HG03060 (cell line): ENCODE results near the gene MPPED1.

Experiments
- ATAC-seq: cut with Tn5 transposase; IDR thresholded peaks from one replicate; pipeline ENCODE4 v1.9.1; 2021; ENCODE audit warnings: low read depth, moderate number of reproducible peaks; ENCODE audit not compliant: unreplicated experiment

MPPED1 gene

GRCh38 chr22:43514476-43515157 lies 102.8 kb downstream of the MPPED1 start:
- no peak for ATAC-seq

DNA sequence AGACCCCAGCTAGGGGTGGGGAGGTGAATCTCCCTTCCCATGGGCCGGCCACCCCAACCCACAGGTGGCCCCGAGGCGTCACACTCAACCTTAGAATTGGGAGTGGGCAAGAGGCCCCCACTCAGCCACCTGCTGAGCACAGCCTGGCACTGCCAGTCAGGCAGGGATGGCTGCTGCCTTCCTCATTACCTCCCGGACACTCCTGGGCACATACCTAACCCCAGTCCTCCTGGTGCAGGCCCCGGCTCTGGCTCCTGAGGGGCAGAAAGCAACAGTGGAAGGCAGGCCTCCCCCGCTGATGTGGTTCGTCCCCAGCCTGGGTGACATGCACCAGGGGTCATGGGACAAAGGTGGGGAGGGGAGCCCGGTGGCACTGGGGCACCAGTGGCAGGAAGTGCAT lies 103.6 kb downstream of the MPPED1 start:
- no peak for ATAC-seq

DNA sequence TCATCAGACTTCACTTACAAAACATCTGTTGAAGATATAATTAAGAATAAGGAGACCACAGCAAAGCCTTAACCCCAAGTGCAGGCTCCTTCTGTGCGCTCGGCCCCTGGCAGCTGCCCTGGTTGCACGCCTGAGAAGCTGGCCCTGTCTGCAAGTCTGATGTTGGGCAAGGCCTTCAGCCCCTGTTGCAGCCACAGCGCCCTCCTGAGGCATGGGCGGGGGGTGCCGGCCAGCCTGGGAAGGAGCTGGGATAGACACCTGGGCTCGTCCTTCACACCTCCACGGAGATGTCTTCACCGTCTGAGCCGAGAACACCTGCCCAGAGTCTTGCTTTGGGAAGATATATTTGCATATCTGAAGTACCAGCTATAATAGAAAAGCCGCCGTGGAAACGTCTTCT lies 104.1 kb downstream of the MPPED1 start:
- no peak for ATAC-seq

GRCh38 chr22:43516386-43516785 lies 104.6 kb downstream of the MPPED1 start:
- ATAC-seq = no peak

DNA sequence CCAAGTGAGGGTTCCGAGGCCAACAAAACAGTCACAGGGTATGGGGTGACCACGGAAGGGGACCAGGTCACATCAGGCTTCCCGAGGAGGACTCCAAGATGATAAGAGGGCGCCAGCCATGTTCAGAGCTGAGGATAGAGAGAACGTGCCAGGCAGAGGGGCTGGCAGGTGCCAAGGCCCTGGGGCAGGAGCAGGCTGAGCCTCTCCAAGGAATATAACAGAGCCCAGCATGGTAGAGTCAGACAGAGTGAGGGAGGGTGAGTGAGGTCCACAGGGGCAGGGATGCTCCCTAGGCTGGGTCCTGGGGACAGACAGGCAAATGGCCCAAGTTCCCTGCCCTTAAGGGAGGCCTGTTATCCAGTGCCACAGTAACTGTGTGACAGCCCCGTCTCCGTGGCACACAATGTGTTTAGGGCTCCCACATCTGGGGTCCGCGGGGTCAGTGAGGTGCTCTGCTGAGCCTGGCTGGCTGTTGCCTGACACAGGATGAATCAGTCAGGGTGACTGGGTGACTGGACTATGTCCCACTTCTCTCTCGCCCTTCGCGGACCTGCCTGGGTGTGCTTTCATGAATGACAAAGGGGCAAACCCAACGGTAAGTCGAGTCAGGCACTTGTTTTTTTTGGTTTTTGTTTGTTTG lies 105.3 kb downstream of the MPPED1 start:
- ATAC-seq = no peak

GRCh38 chr22:43520632-43521039 lies 108.8 kb downstream of the MPPED1 start:
- no peak for ATAC-seq

GRCh38 chr22:43521716-43522115 lies 109.9 kb downstream of the MPPED1 start:
- no peak for ATAC-seq

GRCh38 chr22:43526117-43526655 lies 114.4 kb downstream of the MPPED1 start:
- no peak for ATAC-seq

DNA sequence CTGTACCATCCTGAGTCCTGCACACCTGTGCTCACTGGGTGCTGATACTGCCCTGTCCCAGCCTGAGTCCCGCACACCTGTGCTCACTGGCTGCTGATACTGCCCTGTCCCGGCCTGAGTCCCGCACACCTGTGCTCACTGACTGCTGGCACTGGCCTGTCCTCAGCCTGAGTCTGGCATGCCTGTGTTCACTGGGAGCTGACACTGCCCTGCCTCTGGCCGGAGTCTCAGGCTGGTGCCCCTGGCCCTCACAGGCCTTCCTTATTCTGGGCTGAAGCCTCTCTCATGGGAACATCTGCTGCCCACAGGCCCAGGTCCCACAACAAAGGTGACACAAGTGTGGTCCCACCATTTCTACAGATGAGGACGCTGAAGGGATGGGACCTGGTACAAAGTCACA lies 115.1 kb downstream of the MPPED1 start:
- ATAC-seq = no peak

GRCh38 chr22:43528601-43529360 lies 117.0 kb downstream of the MPPED1 start:
- ATAC-seq = no peak

GRCh38 chr22:43529461-43529860 lies 117.6 kb downstream of the MPPED1 start:
- ATAC-seq = no peak

DNA sequence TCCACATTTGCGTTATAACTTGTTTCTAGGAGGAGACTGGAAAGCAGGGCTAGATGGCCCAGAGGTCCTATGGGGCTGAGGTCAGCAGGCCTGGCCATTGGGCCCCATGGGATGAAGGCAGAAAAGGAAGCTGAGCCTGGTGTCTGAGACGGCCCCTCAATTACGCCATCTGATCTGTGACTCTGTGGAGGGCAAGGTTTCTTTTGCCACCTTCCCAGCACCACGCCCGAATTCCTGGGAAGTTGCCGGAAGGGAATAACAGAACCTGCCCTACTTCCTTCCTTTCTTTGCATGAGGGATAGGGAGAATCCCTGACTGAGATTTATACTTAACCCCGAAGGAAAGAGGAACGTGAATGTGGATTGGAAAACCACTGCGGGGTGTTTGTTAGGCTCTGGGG lies 118.1 kb downstream of the MPPED1 start:
- ATAC-seq = no peak

GRCh38 chr22:43530349-43531201 lies 118.8 kb downstream of the MPPED1 start:
- ATAC-seq = no peak

DNA sequence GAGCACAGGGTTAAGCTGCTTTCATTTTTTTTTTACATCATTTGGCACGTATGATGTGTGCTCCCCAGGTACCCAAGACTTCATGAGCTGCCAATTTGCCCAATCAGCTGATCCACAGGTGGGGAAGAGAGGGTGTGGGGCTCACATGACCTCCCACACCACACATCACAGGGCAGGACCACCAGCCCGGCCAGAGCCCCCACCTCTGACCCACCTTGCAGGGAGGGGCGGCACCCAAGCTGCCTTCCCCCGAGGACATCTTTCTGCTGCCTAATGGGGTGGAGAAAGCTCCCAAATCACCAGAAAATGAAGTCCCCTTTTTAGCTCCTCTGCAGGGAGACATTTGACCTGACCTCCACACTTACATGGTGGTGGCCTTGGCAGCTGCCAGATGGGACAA lies 119.8 kb downstream of the MPPED1 start:
- ATAC-seq = no peak

- no peak for ATAC-seq
These were observed 120.7 kb downstream of the MPPED1 start for GRCh38 chr22:43532301-43533155.

DNA sequence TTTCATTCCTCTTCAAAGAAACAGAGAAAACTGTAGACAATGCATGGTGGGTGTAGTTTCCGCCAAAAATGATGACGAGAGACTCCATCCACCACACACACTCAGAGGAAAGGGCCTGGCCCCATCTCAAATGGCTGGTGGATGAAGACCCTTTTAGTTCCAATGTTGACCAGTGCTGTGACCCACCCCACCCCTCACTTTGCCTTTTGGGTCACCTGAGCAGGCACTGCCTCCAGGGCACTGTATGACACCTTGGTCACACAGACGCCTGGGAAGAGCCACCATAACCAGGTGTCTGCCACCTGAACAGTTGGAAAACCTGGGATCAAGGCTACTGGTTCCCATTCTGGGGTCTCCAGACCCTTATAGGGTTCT lies 121.3 kb downstream of the MPPED1 start:
- ATAC-seq = no peak

- no peak for ATAC-seq
These were observed 122.0 kb downstream of the MPPED1 start for GRCh38 chr22:43533656-43534428.

DNA sequence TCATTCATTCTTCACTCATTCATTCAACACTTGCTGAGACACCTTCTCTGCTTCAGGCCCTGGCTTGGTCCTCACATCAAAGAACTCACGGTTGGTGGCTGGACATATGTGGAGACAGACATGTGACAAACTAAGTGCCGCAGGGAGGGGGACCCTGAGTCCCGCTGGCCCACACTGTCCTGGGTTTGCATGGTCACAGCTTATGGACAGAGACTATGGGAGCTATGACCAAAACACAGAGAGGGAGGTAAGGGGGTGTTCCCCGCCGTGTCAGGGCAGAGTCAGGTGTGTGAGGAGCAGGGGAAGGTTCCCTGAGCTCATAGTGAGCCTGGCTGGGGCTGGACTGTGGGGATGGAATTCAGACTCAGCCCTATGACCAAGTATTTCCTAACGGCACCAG lies 123.1 kb downstream of the MPPED1 start:
- ATAC-seq = no peak

DNA sequence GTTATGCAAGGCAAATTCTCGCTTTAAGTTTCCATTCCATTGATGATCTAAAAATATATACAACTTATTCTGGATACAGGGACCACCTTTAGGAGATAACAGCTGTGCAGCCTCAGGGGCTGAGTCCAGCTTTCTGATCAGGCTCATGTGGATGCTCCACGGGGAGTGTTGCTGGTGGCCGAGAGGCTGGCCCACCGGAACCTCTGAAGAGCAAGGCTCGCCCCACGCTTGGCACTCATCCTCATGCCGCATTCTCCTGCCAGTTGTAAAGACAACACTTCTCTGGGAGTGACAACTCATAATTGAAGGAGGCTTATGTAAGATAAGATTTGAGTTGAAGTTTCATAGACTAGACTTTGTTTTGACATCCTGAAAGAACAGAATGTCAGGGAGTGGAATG lies 123.5 kb downstream of the MPPED1 start:
- ATAC-seq = no peak
